Endothelial cell of umbilical vein (primary cell): Measurements from ENCODE around the gene PTPRO.

ENCODE experiments used
- CTCF ChIP-seq, 2 donors: IDR thresholded peaks; 1 replicate in 1 of 2; 2 replicates in 1 of 2; pipeline ENCODE4 v1.5.1; 2011; ENCODE audit warnings: low read length in 2 of 2, mild to moderate bottlenecking in 2 of 2, moderate library complexity in 2 of 2, control low read depth in 1 of 2, inconsistent platforms in 1 of 2, low read depth in 1 of 2; ENCODE audit not compliant: insufficient read depth in 1 of 2; ENCODE audit errors: extremely low read depth in 1 of 2
- EZH2 ChIP-seq: IDR thresholded peaks from 2 replicates; pipeline ENCODE4 v1.6.1; 2012; ENCODE audit warnings: borderline replicate concordance, low read depth, mild to moderate bottlenecking, moderate library complexity, low read length, inconsistent platforms; ENCODE audit not compliant: severe bottlenecking
- FOS ChIP-seq: IDR thresholded peaks from 2 replicates; pipeline ENCODE4 v1.6.1; 2011; ENCODE audit warnings: mild to moderate bottlenecking, low read length, moderate library complexity, borderline replicate concordance; ENCODE audit not compliant: insufficient read depth
- GATA2 ChIP-seq: IDR thresholded peaks from 2 replicates; pipeline ENCODE4 v1.7.0; 2011; ENCODE audit warnings: low read depth, mild to moderate bottlenecking, moderate library complexity, mixed read lengths, low read length; ENCODE audit not compliant: insufficient read length, insufficient read depth
- MAX ChIP-seq: IDR thresholded peaks from 2 replicates; pipeline ENCODE4 v1.6.1; 2011; ENCODE audit not compliant: insufficient read depth, insufficient read length
- MYC ChIP-seq: IDR thresholded peaks from one replicate; pipeline ENCODE4 v1.6.1; 2011; ENCODE audit warnings: mild to moderate bottlenecking, low read depth, low read length
- POLR2A ChIP-seq: IDR thresholded peaks from 2 replicates; pipeline ENCODE4 v1.6.1; 2012; ENCODE audit warnings: low read depth, mild to moderate bottlenecking, control low read depth, low read length
- POLR2AphosphoS5 ChIP-seq: IDR thresholded peaks from 2 replicates; pipeline ENCODE4 v1.6.1; 2012; ENCODE audit warnings: low read depth, mild to moderate bottlenecking, control low read depth, low read length, moderate library complexity; ENCODE audit not compliant: insufficient read depth

- TF ChIP-seq CTCF (IDR thresholded peaks at IDR 0.05; ENCODE audit: extremely low read depth in 1 of 2, insufficient read depth in 1 of 2, low read depth in 1 of 2, low read length in 2 of 2) = no peak
- TF ChIP-seq FOS = no peak
- TF ChIP-seq POLR2AphosphoS5 = no peak
- TF ChIP-seq EZH2 = no peak
- TF ChIP-seq GATA2 = no peak
- no peak for TF ChIP-seq POLR2A
- no peak for TF ChIP-seq MAX
- no peak for TF ChIP-seq MYC
Measured at GRCh38 chr12:15581006-15581405, 258.7 kb downstream of the PTPRO start.
